Hepatocyte (in vitro differentiated cells): Measurements from ENCODE around the gene TFEB. TPM values are rescaled to one million over a fixed set of nuclear protein-coding genes. Genes with fewer than 3 reads are reported as not detected.

Experiments used
- DNase-seq: peaks from one replicate; pipeline ENCODE4 v3.0.0-alpha.2; 2016; ENCODE audit warnings: low spot score
- H2AFZ ChIP-seq: fragments of 200-600 bp; sonication (generic); 2 replicates; pipeline ENCODE4 v1.6.0; 2016; ENCODE audit warnings: antibody characterized with exemption, mild to moderate bottlenecking
- H3K27ac ChIP-seq: fragments of 200-600 bp; sonication (generic); 2 replicates; pipeline ENCODE4 v1.5.1; 2016; ENCODE audit warnings: mild to moderate bottlenecking
- H3K27me3 ChIP-seq: fragments of 200-600 bp; sonication (generic); 2 replicates; pipeline ENCODE4 v1.6.1; 2016
- H3K36me3 ChIP-seq: fragments of 200-600 bp; sonication (generic); replicated peaks from 2 replicates; pipeline ENCODE4 v1.5.1; 2016; ENCODE audit warnings: low read depth; ENCODE audit not compliant: insufficient read depth
- H3K4me1 ChIP-seq: fragments of 200-600 bp; sonication (generic); 2 replicates; pipeline ENCODE4 v1.5.1; 2016; ENCODE audit warnings: mild to moderate bottlenecking, moderate library complexity; ENCODE audit not compliant: insufficient read depth
- H3K4me2 ChIP-seq: fragments of 200-600 bp; sonication (generic); 2 replicates; pipeline ENCODE4 v1.6.0; 2016
- H3K4me3 ChIP-seq: fragments of 200-600 bp; sonication (generic); 2 replicates; pipeline ENCODE4 v1.5.1; 2016; ENCODE audit warnings: mild to moderate bottlenecking
- H3K79me2 ChIP-seq: fragments of 200-600 bp; sonication (generic); 2 replicates; pipeline ENCODE4 v1.6.0; 2017; ENCODE audit warnings: mild to moderate bottlenecking
- H3K9me2 ChIP-seq: fragments of 200-600 bp; sonication (generic); replicated peaks from 2 replicates; pipeline ENCODE4 v1.6.0; 2017; ENCODE audit warnings: mild to moderate bottlenecking; ENCODE audit not compliant: insufficient read depth
- H3K9me3 ChIP-seq: fragments of 200-600 bp; sonication (generic); 2 replicates; pipeline ENCODE4 v1.5.1; 2016; ENCODE audit warnings: low read depth, mild to moderate bottlenecking
- H4K20me1 ChIP-seq: fragments of 200-600 bp; sonication (generic); 2 replicates; pipeline ENCODE4 v1.6.0; 2016; ENCODE audit warnings: mild to moderate bottlenecking; ENCODE audit not compliant: insufficient read depth, poor library complexity, severe bottlenecking
- EZH2 ChIP-seq: fragments of 200-600 bp; sonication (generic); IDR thresholded peaks from 2 replicates; pipeline ENCODE4 v1.6.1; 2016; ENCODE audit warnings: antibody characterized with exemption, mild to moderate bottlenecking, borderline replicate concordance
- EZH2phosphoT487 ChIP-seq: fragments of 200-600 bp; sonication (generic); IDR thresholded peaks from one replicate; pipeline ENCODE4 v1.6.1; 2018; ENCODE audit warnings: antibody characterized with exemption, mild to moderate bottlenecking, low read depth, moderate library complexity; ENCODE audit not compliant: unreplicated experiment, severe bottlenecking
- whole genome bisulfite sequencing: methylation state at CpG from one replicate; pipeline ENCODE4 v1.1.6; 2016; ENCODE audit warnings: low lambda C conversion rate; ENCODE audit errors: missing lambda C conversion rate; 5-methylcytosine and 5-hydroxymethylcytosine counted together
- polyA plus RNA-seq: library from polyadenylated mRNA; unstranded; fragments of >200 nt; fragmentation: Nextera tagmentation; extraction: Ambion mirVana; gene quantifications from 2 replicates; pipeline ENCODE4 v1.2.1, GENCODE V29; 2016
- total RNA-seq: library from RNA; depleted of rRNA; stranded (reverse); fragments of >200 nt; gene quantifications from 2 replicates; pipeline ENCODE4 v1.2.3, GENCODE V29; 2014
- TF ChIP-seq, protein P1 (sequence below): fragments of 200-600 bp; sonication (generic); IDR thresholded peaks from 2 replicates; pipeline ENCODE4 v1.5.1; 2016; ENCODE audit warnings: antibody characterized with exemption, mild to moderate bottlenecking; ENCODE audit not compliant: poor library complexity

Gene TFEB
- total and polyA plus RNA-seq, 2 experiments from 2014 or later = 14.2 to 32.7 TPM

DNA sequence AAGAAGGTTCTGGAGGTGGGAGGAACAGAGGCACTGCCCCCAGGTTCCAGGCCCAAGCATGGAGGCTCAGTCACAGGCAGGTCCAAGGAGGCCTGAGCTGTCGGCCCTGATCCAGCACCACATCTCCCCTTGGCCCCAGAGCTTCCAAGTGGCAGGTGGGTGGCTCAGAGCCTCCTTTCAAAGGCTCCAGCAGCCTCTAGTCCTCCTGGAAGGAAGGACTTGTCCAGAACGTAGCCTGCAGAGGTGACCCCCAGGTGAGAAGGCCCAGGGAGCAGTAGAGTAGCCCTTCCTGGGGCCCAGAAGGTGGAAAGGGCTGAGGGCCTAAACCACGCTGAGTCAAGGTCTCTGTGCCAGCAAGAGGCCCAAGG is 7.7 kb downstream of the TFEB start:
- Histone ChIP-seq H3K36me3 (no peaks in the 10 kb centered on the region), H3K4me3 (no peak overlapping the region)
- TF ChIP-seq EZH2phosphoT487 (no peak), EZH2 (no peak)
- TF ChIP-seq, protein P1, sequence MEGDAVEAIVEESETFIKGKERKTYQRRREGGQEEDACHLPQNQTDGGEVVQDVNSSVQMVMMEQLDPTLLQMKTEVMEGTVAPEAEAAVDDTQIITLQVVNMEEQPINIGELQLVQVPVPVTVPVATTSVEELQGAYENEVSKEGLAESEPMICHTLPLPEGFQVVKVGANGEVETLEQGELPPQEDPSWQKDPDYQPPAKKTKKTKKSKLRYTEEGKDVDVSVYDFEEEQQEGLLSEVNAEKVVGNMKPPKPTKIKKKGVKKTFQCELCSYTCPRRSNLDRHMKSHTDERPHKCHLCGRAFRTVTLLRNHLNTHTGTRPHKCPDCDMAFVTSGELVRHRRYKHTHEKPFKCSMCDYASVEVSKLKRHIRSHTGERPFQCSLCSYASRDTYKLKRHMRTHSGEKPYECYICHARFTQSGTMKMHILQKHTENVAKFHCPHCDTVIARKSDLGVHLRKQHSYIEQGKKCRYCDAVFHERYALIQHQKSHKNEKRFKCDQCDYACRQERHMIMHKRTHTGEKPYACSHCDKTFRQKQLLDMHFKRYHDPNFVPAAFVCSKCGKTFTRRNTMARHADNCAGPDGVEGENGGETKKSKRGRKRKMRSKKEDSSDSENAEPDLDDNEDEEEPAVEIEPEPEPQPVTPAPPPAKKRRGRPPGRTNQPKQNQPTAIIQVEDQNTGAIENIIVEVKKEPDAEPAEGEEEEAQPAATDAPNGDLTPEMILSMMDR = no peak

DNA sequence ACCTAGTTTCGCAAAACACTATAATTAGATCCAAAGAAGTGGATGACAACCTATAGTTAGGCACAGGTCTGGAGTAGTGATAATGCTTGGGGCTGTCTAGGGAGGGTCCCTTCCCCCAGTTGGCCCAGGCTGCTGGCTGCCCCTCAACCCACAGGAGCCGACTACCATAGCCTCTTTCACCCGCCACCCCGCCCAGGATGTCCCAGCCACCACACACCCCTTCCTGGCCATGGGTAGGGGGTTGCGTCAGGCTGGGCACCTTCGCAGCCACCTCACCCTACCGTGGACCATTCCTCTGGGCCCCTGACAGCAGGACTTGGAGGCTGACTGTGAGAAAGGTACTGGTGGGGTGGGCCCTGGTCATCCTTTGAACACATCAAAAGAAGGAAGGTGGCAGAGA is 8.5 kb downstream of the TFEB start:
- WGBS = 87% methylated on average over 7 of the region's 7 CpGs
- Histone ChIP-seq H3K4me1 (peaks cover 51% of the 10 kb centered on the region), H3K9me3 (no peaks in the 10 kb centered on the region), H3K9me2 (no peaks in the 10 kb centered on the region), H3K27ac (no peak overlapping the region), H3K4me2 (no peak overlapping the region), H2AFZ (no peak overlapping the region), H3K4me3 (no peak overlapping the region), H3K27me3 (no peaks in the 10 kb centered on the region), H3K79me2 (peaks cover 61% of the 10 kb centered on the region), H3K36me3 (no peaks in the 10 kb centered on the region), H4K20me1 (no peaks in the 10 kb centered on the region)
- no peak for TF ChIP-seq EZH2
- no peak for TF ChIP-seq EZH2phosphoT487
- TF ChIP-seq, protein P1 = no peak
- DNase-seq = no peak

More for the DNA sequence above, 7.7 kb downstream of the TFEB start:
- no peaks in the 10 kb centered on the region for H3K27me3 ChIP-seq
- 81% methylated on average over 3 of the region's 3 CpGs for WGBS
- no peaks in the 10 kb centered on the region for H3K9me2 ChIP-seq
- H2AFZ ChIP-seq = no peak overlapping the region
- DNase-seq = no peak
- H3K4me2 ChIP-seq = peak overlapping the region; percentile 95
- no peaks in the 10 kb centered on the region for H4K20me1 ChIP-seq
- H3K9me3 ChIP-seq = no peaks in the 10 kb centered on the region
- H3K79me2 ChIP-seq = peaks cover 60% of the 10 kb centered on the region
- H3K4me1 ChIP-seq = peaks cover 53% of the 10 kb centered on the region
- H3K27ac ChIP-seq = peak overlapping the region; percentile 81

DNA sequence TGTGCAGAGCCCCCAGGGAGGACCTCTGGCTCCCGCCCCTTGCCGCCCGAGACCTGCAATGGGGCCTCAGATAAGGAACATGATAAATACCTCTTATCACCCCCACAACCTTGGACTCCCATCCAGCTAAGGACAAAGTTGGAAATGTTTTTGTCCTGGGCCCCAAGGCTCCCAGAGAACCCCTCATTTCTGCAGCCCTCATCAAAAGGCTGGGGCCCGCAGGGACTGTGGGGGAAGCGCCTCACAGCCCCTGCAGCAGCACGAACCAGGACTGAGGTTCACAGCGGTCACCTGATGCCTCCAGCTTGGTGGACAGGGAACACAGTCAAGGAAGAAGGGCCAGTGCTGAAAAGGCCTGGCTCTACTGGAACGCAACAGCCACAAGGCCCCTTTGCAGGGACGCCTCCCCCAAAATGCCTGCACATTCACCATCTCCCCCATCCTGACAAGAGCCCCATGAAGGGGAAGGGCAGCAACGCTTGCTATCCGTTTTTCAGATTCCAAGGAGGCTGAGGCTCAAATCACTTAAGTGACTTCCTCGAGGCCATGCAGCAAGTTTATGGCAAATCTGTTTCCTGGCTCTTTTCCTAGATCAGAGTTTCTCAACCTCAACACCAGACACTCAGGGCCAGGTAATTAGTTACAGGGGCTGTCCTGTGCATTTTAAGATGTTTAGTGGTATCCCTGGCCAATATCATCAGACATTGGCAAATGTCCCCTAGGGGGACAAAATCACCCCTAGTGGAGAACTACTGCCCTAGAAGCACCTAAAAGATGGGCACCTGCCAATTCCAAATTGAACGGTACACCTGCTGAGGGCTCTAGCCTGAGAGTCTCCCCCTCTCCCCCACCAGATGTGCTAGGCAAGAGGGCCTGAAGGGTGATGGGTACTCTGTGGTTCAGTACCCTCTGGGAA is 10.6 kb downstream of the TFEB start:
- peak; percentile 56 for DNase-seq
- Histone ChIP-seq H3K27ac (peak overlapping the region; percentile 92), H3K36me3 (no peaks in the 10 kb centered on the region), H3K4me1 (peaks cover 49% of the 10 kb centered on the region), H3K79me2 (peaks cover 61% of the 10 kb centered on the region), H2AFZ (no peak overlapping the region), H4K20me1 (no peaks in the 10 kb centered on the region), H3K9me3 (no peaks in the 10 kb centered on the region), H3K4me2 (peak overlapping the region; percentile 63), H3K27me3 (no peaks in the 10 kb centered on the region), H3K4me3 (no peak overlapping the region), H3K9me2 (no peaks in the 10 kb centered on the region)
- 60% methylated on average over 13 of the region's 13 CpGs for WGBS
- TF ChIP-seq EZH2phosphoT487 = no peak

DNA sequence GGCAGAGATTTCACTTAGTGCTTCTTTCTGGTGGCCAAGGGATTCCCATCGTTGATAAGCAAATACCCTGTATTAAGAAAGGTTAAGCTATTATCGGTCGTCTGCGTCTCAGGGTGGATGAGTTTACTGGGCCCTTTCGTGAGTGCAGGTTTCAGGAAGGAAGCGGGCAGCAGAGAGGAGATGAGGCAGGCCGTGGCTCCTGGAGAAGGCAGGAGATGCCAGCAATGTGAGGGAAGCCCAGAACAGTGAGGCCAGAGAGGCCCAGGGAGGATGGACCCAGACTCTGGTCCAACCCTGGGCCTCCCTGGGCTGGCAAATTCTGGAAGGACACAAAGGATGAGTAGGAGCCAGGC is 11.2 kb downstream of the TFEB start:
- WGBS = 48% methylated on average over 7 of the region's 7 CpGs
- peak overlapping the region; percentile 92 for H3K27ac ChIP-seq
- H3K9me2 ChIP-seq = no peaks in the 10 kb centered on the region
- no peaks in the 10 kb centered on the region for H3K27me3 ChIP-seq
- H3K36me3 ChIP-seq = no peaks in the 10 kb centered on the region
- H3K9me3 ChIP-seq = no peaks in the 10 kb centered on the region
- H4K20me1 ChIP-seq = no peaks in the 10 kb centered on the region
- peaks cover 57% of the 10 kb centered on the region for H3K79me2 ChIP-seq
- no peak overlapping the region for H3K4me3 ChIP-seq
- no peak overlapping the region for H2AFZ ChIP-seq
- peaks cover 46% of the 10 kb centered on the region for H3K4me1 ChIP-seq
- peak overlapping the region; percentile 63 for H3K4me2 ChIP-seq
- TF ChIP-seq, protein P1 = no peak
- TF ChIP-seq EZH2 (no peak), EZH2phosphoT487 (no peak)
- peak; percentile 41 for DNase-seq
